Endothelial cell of umbilical vein (primary cell): Measurements from ENCODE around the gene ALK. TPM values are rescaled to one million over a fixed set of nuclear protein-coding genes. Genes with fewer than 3 reads are reported as not detected.

ENCODE experiments used
- BruUV-seq: library from RNA; stranded (reverse); fragments of 400-500 nt; replicated peaks from 2 replicates; lab custom pipeline; 2021; lab: Mats Ljungman, UMichigan
- CTCF ChIA-PET: fragments of 300-600, 350-600 bp; sonication (Branson Sonifier 250); formaldehyde crosslinking; loops from one replicate; lab custom pipeline; 2021; ENCODE audit warnings: antibody characterized with exemption, inconsistent platforms; lab: Charles Lee
- POLR2A ChIA-PET: fragments of 300-600, 350-600 bp; sonication (Branson Sonifier 250); formaldehyde crosslinking; loops from one replicate; lab custom pipeline; 2021; ENCODE audit warnings: antibody characterized with exemption, inconsistent platforms; lab: Charles Lee
- DNase-seq: peaks from one replicate; pipeline ENCODE4 v3.0.0-alpha.2; 2011; ENCODE audit warnings: low read depth, low spot score
- FAIRE-seq: peaks from 2 replicates; lab custom pipeline; 2011; peaks lifted over from hg19 to GRCh38; lab: Jason Lieb, UNC
- H2AFZ ChIP-seq: 2 replicates; pipeline ENCODE4 v1.6.0; 2012; ENCODE audit warnings: low read depth, low read length, control low read depth, inconsistent platforms
- H3K27ac ChIP-seq: 2 replicates; pipeline ENCODE4 v1.5.1; 2011; ENCODE audit warnings: low read depth, mild to moderate bottlenecking, control low read depth, low read length, moderate library complexity; ENCODE audit not compliant: insufficient read depth
- H3K27me3 ChIP-seq, 2 experiments: 2 replicates each; pipeline versions ENCODE4 v1.6.0 to v1.6.1; 2011; ENCODE audit warnings: low read length in 2 of 2, mixed read lengths in 1 of 2; ENCODE audit not compliant: control insufficient read depth in 2 of 2, insufficient read depth in 2 of 2
- H3K36me3 ChIP-seq, 2 experiments: 2 replicates in 1 of 2; 3 replicates in 1 of 2; pipeline ENCODE4 v1.5.1; 2011; ENCODE audit warnings: low read length in 2 of 2, mild to moderate bottlenecking in 1 of 2, moderate library complexity in 1 of 2; ENCODE audit not compliant: control insufficient read depth in 2 of 2, insufficient read depth in 2 of 2; ENCODE audit errors: extremely low read depth in 1 of 2
- H3K4me1 ChIP-seq: 3 replicates; pipeline ENCODE4 v1.5.1; 2011; ENCODE audit warnings: mild to moderate bottlenecking, low read length; ENCODE audit not compliant: control insufficient read depth, insufficient read depth; ENCODE audit errors: extremely low read depth
- H3K4me2 ChIP-seq: 2 replicates; pipeline ENCODE4 v1.6.1; 2011; ENCODE audit warnings: low read length, control low read depth, mixed read lengths; ENCODE audit not compliant: insufficient read depth
- H3K4me3 ChIP-seq, 3 experiments: fragments of 200-600 bp in 1 of 3; sonication (generic), shearing (Covaris generic) in 1 of 3; replicated peaks in 1 of 3; 2 replicates each; pipeline ENCODE4 v1.5.1; 2011 to 2016; ENCODE audit warnings: control low read depth in 3 of 3, low read length in 3 of 3, mild to moderate bottlenecking in 2 of 3, inconsistent platforms in 1 of 3, low read depth in 1 of 3, moderate library complexity in 1 of 3; ENCODE audit not compliant: insufficient read depth in 1 of 3
- H3K79me2 ChIP-seq: 2 replicates; pipeline ENCODE4 v1.6.0; 2012; ENCODE audit warnings: low read length, inconsistent platforms; ENCODE audit not compliant: control insufficient read depth, insufficient read depth
- H3K9ac ChIP-seq: replicated peaks from 2 replicates; pipeline ENCODE3; 2011; ENCODE audit warnings: low read length, control low read depth; ENCODE audit not compliant: insufficient read depth; ENCODE audit errors: extremely low read depth
- H3K9me1 ChIP-seq: replicated peaks from 3 replicates; pipeline ENCODE4 v1.6.0; 2011; ENCODE audit warnings: mild to moderate bottlenecking, low read length; ENCODE audit not compliant: control insufficient read depth, insufficient read depth; ENCODE audit errors: extremely low read depth
- H3K9me3 ChIP-seq: replicated peaks from 2 replicates; pipeline ENCODE4 v1.5.1; 2012; ENCODE audit warnings: low read length, inconsistent platforms; ENCODE audit not compliant: control insufficient read depth, insufficient read depth
- H4K20me1 ChIP-seq: replicated peaks from 2 replicates; pipeline ENCODE3; 2011; ENCODE audit warnings: mild to moderate bottlenecking, low read length; ENCODE audit not compliant: control insufficient read depth, insufficient read depth; ENCODE audit errors: extremely low read depth
- EZH2 ChIP-seq: IDR thresholded peaks from 2 replicates; pipeline ENCODE4 v1.6.1; 2012; ENCODE audit warnings: borderline replicate concordance, low read depth, mild to moderate bottlenecking, moderate library complexity, low read length, inconsistent platforms; ENCODE audit not compliant: severe bottlenecking
- FOS ChIP-seq: IDR thresholded peaks from 2 replicates; pipeline ENCODE4 v1.6.1; 2011; ENCODE audit warnings: mild to moderate bottlenecking, low read length, moderate library complexity, borderline replicate concordance; ENCODE audit not compliant: insufficient read depth
- GATA2 ChIP-seq: IDR thresholded peaks from 2 replicates; pipeline ENCODE4 v1.7.0; 2011; ENCODE audit warnings: low read depth, mild to moderate bottlenecking, moderate library complexity, mixed read lengths, low read length; ENCODE audit not compliant: insufficient read length, insufficient read depth
- JUN ChIP-seq: IDR thresholded peaks from 2 replicates; pipeline ENCODE4 v1.6.1; 2011; ENCODE audit warnings: borderline replicate concordance, low read depth; ENCODE audit not compliant: insufficient read length, insufficient read depth
- MYC ChIP-seq: IDR thresholded peaks from one replicate; pipeline ENCODE4 v1.6.1; 2011; ENCODE audit warnings: mild to moderate bottlenecking, low read depth, low read length
- POLR2A ChIP-seq: IDR thresholded peaks from 2 replicates; pipeline ENCODE4 v1.6.1; 2012; ENCODE audit warnings: low read depth, mild to moderate bottlenecking, control low read depth, low read length
- POLR2AphosphoS5 ChIP-seq: IDR thresholded peaks from 2 replicates; pipeline ENCODE4 v1.6.1; 2012; ENCODE audit warnings: low read depth, mild to moderate bottlenecking, control low read depth, low read length, moderate library complexity; ENCODE audit not compliant: insufficient read depth
- dilution Hi-C: fragments of 300-500 bp; cut with MboI; formaldehyde crosslinking; loops from one replicate; pipeline ENCODE4 v1.15.0; 2019; ENCODE audit warnings: low sequenced_read_pairs; ENCODE audit not compliant: extremely low pct_ligation_motif_present
- intact Hi-C: fragments of 100-400 bp; cut with micrococcal nuclease; formaldehyde crosslinking; loops from one replicate; pipeline ENCODE4 v1.10.0; 2022
- polyA plus RNA-seq, 4 experiments: library from polyadenylated mRNA; depleted of rRNA in 3 of 4; stranded (reverse) in 3 of 4; unstranded in 1 of 4; fragments of >200 nt; gene quantifications; 2 replicates each; pipeline versions ENCODE4 v1.2.1 to v1.2.3, GENCODE V29; 2011 to 2012; ENCODE audit warnings: missing spikeins in 1 of 4
- total RNA-seq: library from RNA; stranded (reverse); gene quantifications from 2 replicates; pipeline ENCODE4 v1.2.3, GENCODE V29; 2021
- TF ChIP-seq, protein P1 (sequence below), 2 donors: IDR thresholded peaks; 1 replicate in 1 of 2; 2 replicates in 1 of 2; pipeline ENCODE4 v1.5.1; 2011; ENCODE audit warnings: low read length in 2 of 2, mild to moderate bottlenecking in 2 of 2, moderate library complexity in 2 of 2, control low read depth in 1 of 2, inconsistent platforms in 1 of 2, low read depth in 1 of 2; ENCODE audit not compliant: insufficient read depth in 1 of 2; ENCODE audit errors: extremely low read depth in 1 of 2
- TF ChIP-seq, protein P2 (sequence below): IDR thresholded peaks from 2 replicates; pipeline ENCODE4 v1.6.1; 2011; ENCODE audit not compliant: insufficient read depth, insufficient read length

Gene ALK
- total and polyA plus RNA-seq, 2 donors (not counting 3 experiments of a cell fraction or from before 2014, with no cell fraction given), result not detected

DNA sequence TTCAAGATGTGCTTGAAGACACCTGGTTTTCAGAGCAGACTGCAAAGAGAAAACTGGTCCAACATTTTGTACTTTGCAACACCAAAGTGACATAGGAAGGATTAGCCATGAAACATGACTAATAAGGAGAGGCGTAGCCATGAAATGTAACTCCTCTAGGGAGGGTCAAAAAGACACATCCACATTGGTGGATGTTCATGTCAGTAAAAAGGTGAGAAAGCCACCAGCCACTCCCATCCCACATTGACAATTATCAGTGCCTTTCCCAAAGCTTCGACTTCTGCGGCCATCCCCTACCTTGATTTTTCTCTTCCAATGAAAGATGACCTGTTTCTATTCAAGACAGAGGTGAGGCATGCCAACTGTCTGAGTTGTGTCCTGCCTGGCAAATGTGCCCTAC lies 223.2 kb downstream of the ALK start:
- CTCF ChIA-PET, result no interaction called here
- Histone ChIP-seq H3K9me1 (no peaks in the 10 kb centered on the region), H3K79me2 (no peaks in the 10 kb centered on the region), H3K27me3 (no peaks in the 10 kb centered on the region), H3K27ac (no peak overlapping the region), H3K9ac (no peak overlapping the region), H4K20me1 (no peaks in the 10 kb centered on the region), H3K9me3 (peaks cover 3% of the 10 kb centered on the region), H3K4me2 (no peak overlapping the region), H3K4me3 (no peak overlapping the region), H3K4me1 (no peaks in the 10 kb centered on the region), H2AFZ (no peak overlapping the region), H3K36me3 (no peaks in the 10 kb centered on the region)
- BruUV-seq, result no TSS peak
- no peak for TF ChIP-seq POLR2AphosphoS5
- TF ChIP-seq, protein P1, sequence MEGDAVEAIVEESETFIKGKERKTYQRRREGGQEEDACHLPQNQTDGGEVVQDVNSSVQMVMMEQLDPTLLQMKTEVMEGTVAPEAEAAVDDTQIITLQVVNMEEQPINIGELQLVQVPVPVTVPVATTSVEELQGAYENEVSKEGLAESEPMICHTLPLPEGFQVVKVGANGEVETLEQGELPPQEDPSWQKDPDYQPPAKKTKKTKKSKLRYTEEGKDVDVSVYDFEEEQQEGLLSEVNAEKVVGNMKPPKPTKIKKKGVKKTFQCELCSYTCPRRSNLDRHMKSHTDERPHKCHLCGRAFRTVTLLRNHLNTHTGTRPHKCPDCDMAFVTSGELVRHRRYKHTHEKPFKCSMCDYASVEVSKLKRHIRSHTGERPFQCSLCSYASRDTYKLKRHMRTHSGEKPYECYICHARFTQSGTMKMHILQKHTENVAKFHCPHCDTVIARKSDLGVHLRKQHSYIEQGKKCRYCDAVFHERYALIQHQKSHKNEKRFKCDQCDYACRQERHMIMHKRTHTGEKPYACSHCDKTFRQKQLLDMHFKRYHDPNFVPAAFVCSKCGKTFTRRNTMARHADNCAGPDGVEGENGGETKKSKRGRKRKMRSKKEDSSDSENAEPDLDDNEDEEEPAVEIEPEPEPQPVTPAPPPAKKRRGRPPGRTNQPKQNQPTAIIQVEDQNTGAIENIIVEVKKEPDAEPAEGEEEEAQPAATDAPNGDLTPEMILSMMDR (IDR thresholded peaks at IDR 0.05; ENCODE audit: extremely low read depth in 1 of 2, insufficient read depth in 1 of 2, low read depth in 1 of 2, low read length in 2 of 2), result no peak
- no peak for TF ChIP-seq MYC
- TF ChIP-seq POLR2A, result no peak
- no peak for TF ChIP-seq EZH2
- no peak for TF ChIP-seq FOS
- no peak for TF ChIP-seq GATA2
- TF ChIP-seq, protein P2, sequence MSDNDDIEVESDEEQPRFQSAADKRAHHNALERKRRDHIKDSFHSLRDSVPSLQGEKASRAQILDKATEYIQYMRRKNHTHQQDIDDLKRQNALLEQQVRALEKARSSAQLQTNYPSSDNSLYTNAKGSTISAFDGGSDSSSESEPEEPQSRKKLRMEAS, result no peak
- TF ChIP-seq JUN, result no peak
- no peak for FAIRE-seq
- intact Hi-C loops (no loop called here), dilution Hi-C loops (no loop called here)
- POLR2A ChIA-PET, result no interaction called here
- DNase-seq, result no peak
